PC-9 (cell line): ENCODE results near the gene LNX2.

Experiments used
- CTCF ChIP-seq: fragments of 200-600 bp; sonication (generic); conservative IDR thresholded peaks from 2 replicates; pipeline ENCODE4 v1.6.1; 2017; ENCODE audit warnings: mixed run types, antibody characterized with exemption, mild to moderate bottlenecking, moderate library complexity
- EZH2 ChIP-seq: fragments of 200-600 bp; sonication (generic); IDR thresholded peaks from 2 replicates; pipeline ENCODE4 v1.8.0; 2017; ENCODE audit warnings: antibody characterized with exemption, low read depth

- TF ChIP-seq CTCF (no peak), EZH2 (no peak)
Measured at GRCh38 chr13:27542220-27542619, 78.1 kb downstream of the LNX2 start.
